Loucy (cell line): ENCODE results near the gene FANCM.

Source experiments
- EZH2phosphoT487 ChIP-seq: fragments of 200-600 bp; IDR thresholded peaks from 2 replicates; pipeline ENCODE4 v1.6.1; 2018; ENCODE audit warnings: antibody characterized with exemption, mild to moderate bottlenecking, moderate library complexity, borderline replicate concordance
- TF ChIP-seq, protein P1 (sequence below): fragments of 200-600 bp; sonication (generic); conservative IDR thresholded peaks from 2 replicates; pipeline ENCODE4 v1.5.1; 2014; ENCODE audit warnings: mild to moderate bottlenecking, antibody characterized with exemption, low read length

DNA sequence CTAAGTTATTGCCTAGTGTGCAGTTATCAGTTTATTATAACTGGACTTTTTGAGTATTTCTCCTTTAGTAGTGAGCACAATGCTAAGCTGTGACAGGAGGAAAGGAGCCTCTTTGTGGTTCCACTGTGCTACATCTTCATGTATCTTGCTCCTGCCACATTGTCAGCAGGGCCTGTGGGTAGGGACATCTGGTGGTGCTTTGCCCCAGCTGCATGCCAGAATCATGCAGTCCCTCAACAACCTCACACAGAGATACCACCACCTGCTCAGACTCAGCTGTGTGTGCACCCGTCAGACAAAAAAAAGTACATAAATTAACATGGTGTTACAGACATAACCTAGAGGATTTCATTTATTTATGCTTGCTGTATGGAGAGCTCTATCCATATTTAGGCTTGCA is 66.2 kb downstream of the FANCM start:
- TF ChIP-seq, protein P1, sequence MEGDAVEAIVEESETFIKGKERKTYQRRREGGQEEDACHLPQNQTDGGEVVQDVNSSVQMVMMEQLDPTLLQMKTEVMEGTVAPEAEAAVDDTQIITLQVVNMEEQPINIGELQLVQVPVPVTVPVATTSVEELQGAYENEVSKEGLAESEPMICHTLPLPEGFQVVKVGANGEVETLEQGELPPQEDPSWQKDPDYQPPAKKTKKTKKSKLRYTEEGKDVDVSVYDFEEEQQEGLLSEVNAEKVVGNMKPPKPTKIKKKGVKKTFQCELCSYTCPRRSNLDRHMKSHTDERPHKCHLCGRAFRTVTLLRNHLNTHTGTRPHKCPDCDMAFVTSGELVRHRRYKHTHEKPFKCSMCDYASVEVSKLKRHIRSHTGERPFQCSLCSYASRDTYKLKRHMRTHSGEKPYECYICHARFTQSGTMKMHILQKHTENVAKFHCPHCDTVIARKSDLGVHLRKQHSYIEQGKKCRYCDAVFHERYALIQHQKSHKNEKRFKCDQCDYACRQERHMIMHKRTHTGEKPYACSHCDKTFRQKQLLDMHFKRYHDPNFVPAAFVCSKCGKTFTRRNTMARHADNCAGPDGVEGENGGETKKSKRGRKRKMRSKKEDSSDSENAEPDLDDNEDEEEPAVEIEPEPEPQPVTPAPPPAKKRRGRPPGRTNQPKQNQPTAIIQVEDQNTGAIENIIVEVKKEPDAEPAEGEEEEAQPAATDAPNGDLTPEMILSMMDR: peak; percentile 66
- TF ChIP-seq EZH2phosphoT487: no peak
